Thyroid gland (tissue), 4 donors: ENCODE data around the gene KCTD2. TPM values are rescaled to one million over a fixed set of nuclear protein-coding genes. Genes with fewer than 3 reads are reported as not detected.

Experiments
- DNase-seq, 2 donors: peaks; one replicate each; pipeline ENCODE4 v3.0.0-alpha.2; 2019
- H3K27ac ChIP-seq, 3 donors: fragments of 200-600 bp; sonication (generic); 1 replicate in 2 of 3; 2 replicates in 1 of 3; pipeline ENCODE4 v1.5.1; 2016 to 2019; ENCODE audit warnings: mild to moderate bottlenecking in 1 of 3, moderate library complexity in 1 of 3
- H3K27me3 ChIP-seq: fragments of 200-600 bp; sonication (generic); one replicate; pipeline ENCODE4 v1.5.1; 2019
- H3K36me3 ChIP-seq, 2 donors: fragments of 200-600 bp; sonication (generic); one replicate each; pipeline ENCODE4 v1.5.1; 2016 to 2019
- H3K4me1 ChIP-seq, 2 donors: fragments of 200-600 bp; sonication (generic); one replicate each; pipeline ENCODE4 v1.5.1; 2017 to 2019
- H3K4me3 ChIP-seq, 3 donors: fragments of 200-600 bp; sonication (generic); replicated peaks in 1 of 3; 1 replicate in 2 of 3; 2 replicates in 1 of 3; pipeline ENCODE4 v1.5.1; 2016; ENCODE audit warnings: mild to moderate bottlenecking in 1 of 3
- H3K9me3 ChIP-seq: fragments of 200-600 bp; sonication (generic); one replicate; pipeline ENCODE4 v1.5.1; 2017
- CTCF ChIP-seq, 6 experiments: fragments of 200-600 bp in 3 of 6; fragments of 450-650 bp in 3 of 6; sonication (generic) in 3 of 6; IDR thresholded peaks; one replicate each; pipeline ENCODE4 v1.5.1; 2016 to 2019; ENCODE audit warnings: antibody characterized with exemption in 6 of 6, mild to moderate bottlenecking in 2 of 6, inconsistent platforms in 1 of 6, moderate library complexity in 1 of 6
- POLR2A ChIP-seq, 2 donors: fragments of 450-650 bp; IDR thresholded peaks; one replicate each; pipeline ENCODE4 v1.6.1; 2017; ENCODE audit warnings: antibody characterized with exemption in 2 of 2, mild to moderate bottlenecking in 2 of 2, moderate library complexity in 1 of 2
- WGBS, 2 donors: methylation state at CpG; one replicate each; pipeline ENCODE4 v1.1.5; 2017; 5-methylcytosine and 5-hydroxymethylcytosine counted together
- intact Hi-C: fragments of 100-400 bp; cut with DNase I; formaldehyde crosslinking; loops from one replicate; pipeline ENCODE4 v1.15.1; 2023
- total RNA-seq, 4 donors: library from RNA; depleted of rRNA; stranded (reverse); fragments of >200 nt; gene quantifications; one replicate each; pipeline ENCODE4 v1.2.3, GENCODE V29; 2016

The KCTD2 gene
- total RNA-seq, 4 donors from 2014 or later, result 33.6 to 48.6 (median 41.7) TPM

- Histone ChIP-seq H3K4me3 (no peak overlapping the region), H3K27me3 (no peaks in the 10 kb centered on the region), H3K4me1 (peaks cover 23 to 46% of the 10 kb centered on the region in 2 donors), H3K9me3 (no peaks in the 10 kb centered on the region), H3K27ac (peak overlapping the region in 2 of 3 donors; percentile 14 to 55), H3K36me3 (no peaks in the 10 kb centered on the region)
- TF ChIP-seq CTCF (IDR thresholded peaks at IDR 0.05), result no peak
- no peak for TF ChIP-seq POLR2A (IDR thresholded peaks at IDR 0.05)
- intact Hi-C loops, result no loop called here
- 40 to 56% methylated on average over 10 to 14 of the region's 14 CpGs for WGBS, 2 donors
- peak in 1 of 2 donors; percentile 46 for DNase-seq
Observed at GRCh38 chr17:75084039-75084660, 37.1 kb downstream of the KCTD2 start.

GRCh38 chr17:75086496-75087181 lies 39.6 kb downstream of the KCTD2 start:
- intact Hi-C loops, result no loop called here
- DNase-seq, result no peak
- H3K4me3 ChIP-seq, result no peak overlapping the region
- H3K36me3 ChIP-seq, result no peaks in the 10 kb centered on the region
- WGBS, 2 donors, result 84 to 85% methylated on average over 15 of the region's 15 CpGs
- peak overlapping the region in 2 of 3 donors; percentile 84 to 88 for H3K27ac ChIP-seq
- H3K27me3 ChIP-seq, result no peaks in the 10 kb centered on the region
- peaks cover 35 to 62% of the 10 kb centered on the region in 2 donors for H3K4me1 ChIP-seq
- no peak for TF ChIP-seq CTCF (IDR thresholded peaks at IDR 0.05)
- no peak for TF ChIP-seq POLR2A (IDR thresholded peaks at IDR 0.05)
- no peaks in the 10 kb centered on the region for H3K9me3 ChIP-seq

DNA sequence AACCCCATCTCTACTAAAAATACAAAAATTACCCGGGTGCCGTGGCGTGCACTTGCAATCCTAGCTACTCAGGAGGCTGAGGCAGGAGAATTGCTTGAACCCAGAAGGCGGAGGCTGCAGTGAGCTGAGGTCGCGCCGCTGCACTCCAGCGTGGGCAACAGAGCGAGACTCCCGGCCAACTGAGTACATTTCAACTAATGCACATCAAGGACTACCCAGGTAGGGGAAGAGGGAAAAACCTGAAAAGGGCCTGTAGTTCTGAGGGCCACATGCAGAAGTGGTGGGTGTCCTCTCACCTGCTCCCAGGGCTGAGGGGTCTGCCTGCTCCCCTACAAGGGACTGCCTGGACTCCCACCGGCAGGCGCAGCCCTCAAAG lies 40.1 kb downstream of the KCTD2 start:
- 45 to 58% methylated on average over 11 to 12 of the region's 12 CpGs for WGBS, 2 donors
- H3K4me1 ChIP-seq, result peaks cover 41 to 68% of the 10 kb centered on the region in 2 donors

DNA sequence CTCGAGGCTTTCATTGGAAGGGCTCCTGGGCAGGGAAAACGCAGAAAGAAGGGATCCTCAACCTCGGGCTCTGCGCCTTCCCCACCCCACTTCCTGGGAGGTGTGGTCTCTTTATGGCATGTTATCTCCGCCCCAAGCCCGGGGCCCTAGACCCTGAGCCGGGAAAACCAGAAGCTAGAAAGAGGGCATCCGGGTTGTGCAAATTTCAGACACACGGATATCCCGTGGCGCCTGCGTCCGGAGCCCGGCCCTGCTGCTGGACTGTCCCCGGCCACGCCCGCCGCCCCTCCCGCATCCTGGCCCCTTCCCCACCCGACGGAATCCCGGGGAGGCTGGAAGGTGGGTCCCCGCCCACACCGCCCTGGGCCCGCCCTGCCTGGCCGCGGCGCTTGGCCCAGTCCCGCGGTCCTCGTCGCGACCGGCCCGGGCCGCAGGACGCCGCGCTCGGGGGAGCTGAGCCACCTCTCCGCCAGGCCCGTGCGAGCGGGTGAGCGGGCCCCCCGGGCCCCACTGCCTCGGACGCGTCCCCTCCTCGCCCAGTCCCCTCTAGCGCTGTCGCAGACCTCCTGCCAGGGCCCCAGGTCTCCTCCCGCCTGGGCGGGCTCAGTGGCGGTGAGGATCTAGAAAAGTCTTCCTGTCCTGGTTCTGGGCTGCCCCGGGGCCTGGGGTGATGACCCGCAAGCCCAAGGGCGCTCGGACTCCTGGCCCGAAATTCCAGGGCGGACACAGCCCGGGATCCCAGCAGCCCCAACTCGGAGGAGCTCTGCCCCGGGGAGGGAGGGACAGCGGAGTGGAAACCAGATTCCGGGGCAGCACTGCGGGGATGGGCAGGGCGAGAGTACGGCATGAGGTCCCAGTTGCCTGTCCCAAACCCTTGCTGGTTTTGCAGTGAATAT lies 40.8 kb downstream of the KCTD2 start, which contains the start of gene SLC16A5:
Gene SLC16A5 (plus strand): TSS at position 397 of the 896 bp plus-strand sequence. CDS start 5,683 bp downstream, outside the sequence.
- WGBS, 2 donors, result 10 to 13% methylated on average over 6 to 9 of the region's 69 CpGs
- Histone ChIP-seq H3K36me3 (no peaks in the 10 kb centered on the region), H3K4me3 (peak within 1 kb of the TSS in 2 of 3 donors; percentile 52 to 56), H3K9me3 (no peaks in the 10 kb centered on the region), H3K4me1 (peaks cover 47 to 74% of the 10 kb centered on the region in 2 donors), H3K27me3 (no peaks in the 10 kb centered on the region), H3K27ac (peak within 1 kb of the TSS; percentile 69 to 88 (median 84))
- no peak for TF ChIP-seq CTCF (IDR thresholded peaks at IDR 0.05)
- TF ChIP-seq POLR2A (IDR thresholded peaks at IDR 0.05), result peak; percentile 50 to 84
- intact Hi-C loops, result no loop called here
- DNase-seq, result peak; percentile 88 to 89

More for the DNA sequence above, 40.1 kb downstream of the KCTD2 start:
- no peak for DNase-seq
- H3K27me3 ChIP-seq, result no peaks in the 10 kb centered on the region
- no peaks in the 10 kb centered on the region for H3K9me3 ChIP-seq
- H3K4me3 ChIP-seq, result peak overlapping the region in 1 of 3 donors; percentile 52
- TF ChIP-seq POLR2A (IDR thresholded peaks at IDR 0.05) (no peak), CTCF (IDR thresholded peaks at IDR 0.05) (no peak)
- no peaks in the 10 kb centered on the region for H3K36me3 ChIP-seq
- H3K27ac ChIP-seq, result peak overlapping the region; percentile 69 to 88 (median 84)
- intact Hi-C loops, result no loop called here
